ENCODE data around the gene TMC8.

The TMC8 gene

DNA sequence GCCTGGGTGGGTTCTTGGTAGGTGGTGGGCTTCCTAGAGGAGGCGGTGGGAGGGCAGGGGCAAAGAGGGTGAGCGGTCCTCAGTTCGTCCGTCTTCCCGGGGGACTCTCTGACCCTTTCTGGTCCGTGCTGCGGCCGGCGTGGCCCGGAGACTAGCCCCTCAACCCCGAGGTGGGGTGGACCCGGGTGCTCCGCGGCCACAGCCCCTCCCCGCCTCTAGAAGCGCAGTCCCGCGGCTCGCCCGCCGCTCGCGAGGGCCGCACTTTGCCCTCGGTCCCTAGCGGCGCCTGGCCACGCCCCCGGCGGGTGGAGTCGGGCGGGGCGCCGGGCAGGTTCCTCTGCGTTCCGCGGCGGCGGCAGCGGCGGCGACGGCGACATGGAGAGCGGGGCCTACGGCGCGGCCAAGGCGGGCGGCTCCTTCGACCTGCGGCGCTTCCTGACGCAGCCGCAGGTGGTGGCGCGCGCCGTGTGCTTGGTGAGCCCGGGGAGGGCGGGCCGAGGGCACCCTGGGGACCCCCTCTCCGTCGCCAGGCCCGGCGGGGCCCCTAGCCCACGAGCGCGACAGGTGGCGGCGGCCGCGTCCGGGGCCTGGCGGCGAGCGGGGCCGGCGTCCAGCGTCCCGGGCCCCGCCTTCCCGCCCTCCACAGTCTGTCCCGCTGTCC is 37.8 kb downstream of the TMC8 start, which contains the start of gene SYNGR2 (continued):
- TF ChIP-seq ZNF629 (tag by site-specific recombination; IDR thresholded peaks at IDR 0.05): no peak
- TF ChIP-seq ZNF184 (tag by site-specific recombination; IDR thresholded peaks at IDR 0.05): peak; percentile 53; the same call in 1 of the 2 replicates
- no peak for TF ChIP-seq ZSCAN16 (tag by site-specific recombination; IDR thresholded peaks at IDR 0.05)
- TF ChIP-seq ZNF677 (tag by site-specific recombination; IDR thresholded peaks at IDR 0.05): no peak
- TF ChIP-seq ZNF768 (tag by site-specific recombination; IDR thresholded peaks at IDR 0.05): no peak
- TF ChIP-seq KLF1 (tag by site-specific recombination; IDR thresholded peaks at IDR 0.05): peak; percentile 76
- no peak for TF ChIP-seq ZNF560 (tag by site-specific recombination; IDR thresholded peaks at IDR 0.05; ENCODE audit: borderline replicate concordance)
- no peak for TF ChIP-seq ZFP37 (tag by site-specific recombination; IDR thresholded peaks at IDR 0.05)
- TF ChIP-seq, protein P1, sequence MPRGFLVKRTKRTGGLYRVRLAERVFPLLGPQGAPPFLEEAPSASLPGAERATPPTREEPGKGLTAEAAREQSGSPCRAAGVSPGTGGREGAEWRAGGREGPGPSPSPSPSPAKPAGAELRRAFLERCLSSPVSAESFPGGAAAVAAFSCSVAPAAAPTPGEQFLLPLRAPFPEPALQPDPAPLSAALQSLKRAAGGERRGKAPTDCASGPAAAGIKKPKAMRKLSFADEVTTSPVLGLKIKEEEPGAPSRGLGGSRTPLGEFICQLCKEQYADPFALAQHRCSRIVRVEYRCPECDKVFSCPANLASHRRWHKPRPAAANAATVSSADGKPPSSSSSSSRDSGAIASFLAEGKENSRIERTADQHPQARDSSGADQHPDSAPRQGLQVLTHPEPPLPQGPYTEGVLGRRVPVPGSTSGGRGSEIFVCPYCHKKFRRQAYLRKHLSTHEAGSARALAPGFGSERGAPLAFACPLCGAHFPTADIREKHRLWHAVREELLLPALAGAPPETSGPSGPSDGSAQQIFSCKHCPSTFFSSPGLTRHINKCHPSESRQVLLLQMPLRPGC (tag by site-specific recombination; IDR thresholded peaks at IDR 0.05): 0 out of 2 replicates have a peak, but pooled peaks have one; percentile 24
- no peak for TF ChIP-seq ZNF302 (tag by site-specific recombination; IDR thresholded peaks at IDR 0.05; ENCODE audit: low read depth)
- peak; percentile 68; the same call in 1 of the 2 replicates for TF ChIP-seq KLF8 (tag by site-specific recombination; IDR thresholded peaks at IDR 0.05)
- TF ChIP-seq, protein P2, sequence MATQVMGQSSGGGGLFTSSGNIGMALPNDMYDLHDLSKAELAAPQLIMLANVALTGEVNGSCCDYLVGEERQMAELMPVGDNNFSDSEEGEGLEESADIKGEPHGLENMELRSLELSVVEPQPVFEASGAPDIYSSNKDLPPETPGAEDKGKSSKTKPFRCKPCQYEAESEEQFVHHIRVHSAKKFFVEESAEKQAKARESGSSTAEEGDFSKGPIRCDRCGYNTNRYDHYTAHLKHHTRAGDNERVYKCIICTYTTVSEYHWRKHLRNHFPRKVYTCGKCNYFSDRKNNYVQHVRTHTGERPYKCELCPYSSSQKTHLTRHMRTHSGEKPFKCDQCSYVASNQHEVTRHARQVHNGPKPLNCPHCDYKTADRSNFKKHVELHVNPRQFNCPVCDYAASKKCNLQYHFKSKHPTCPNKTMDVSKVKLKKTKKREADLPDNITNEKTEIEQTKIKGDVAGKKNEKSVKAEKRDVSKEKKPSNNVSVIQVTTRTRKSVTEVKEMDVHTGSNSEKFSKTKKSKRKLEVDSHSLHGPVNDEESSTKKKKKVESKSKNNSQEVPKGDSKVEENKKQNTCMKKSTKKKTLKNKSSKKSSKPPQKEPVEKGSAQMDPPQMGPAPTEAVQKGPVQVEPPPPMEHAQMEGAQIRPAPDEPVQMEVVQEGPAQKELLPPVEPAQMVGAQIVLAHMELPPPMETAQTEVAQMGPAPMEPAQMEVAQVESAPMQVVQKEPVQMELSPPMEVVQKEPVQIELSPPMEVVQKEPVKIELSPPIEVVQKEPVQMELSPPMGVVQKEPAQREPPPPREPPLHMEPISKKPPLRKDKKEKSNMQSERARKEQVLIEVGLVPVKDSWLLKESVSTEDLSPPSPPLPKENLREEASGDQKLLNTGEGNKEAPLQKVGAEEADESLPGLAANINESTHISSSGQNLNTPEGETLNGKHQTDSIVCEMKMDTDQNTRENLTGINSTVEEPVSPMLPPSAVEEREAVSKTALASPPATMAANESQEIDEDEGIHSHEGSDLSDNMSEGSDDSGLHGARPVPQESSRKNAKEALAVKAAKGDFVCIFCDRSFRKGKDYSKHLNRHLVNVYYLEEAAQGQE (tag by site-specific recombination; IDR thresholded peaks at IDR 0.05): no peak
- no peak for TF ChIP-seq ZNF837 (tag by site-specific recombination; IDR thresholded peaks at IDR 0.05)
- no peak for TF ChIP-seq ZNF792 (tag by site-specific recombination; IDR thresholded peaks at IDR 0.05)
- no peak for TF ChIP-seq ZNF266 (tag by site-specific recombination; IDR thresholded peaks at IDR 0.05; ENCODE audit: low read depth)
- no peak for TF ChIP-seq IKZF3 (tag by site-specific recombination; IDR thresholded peaks at IDR 0.05)
- TF ChIP-seq GLI2 (tag by site-specific recombination; IDR thresholded peaks at IDR 0.05; ENCODE audit: borderline replicate concordance, low read depth): no peak
- TF ChIP-seq, protein P3, sequence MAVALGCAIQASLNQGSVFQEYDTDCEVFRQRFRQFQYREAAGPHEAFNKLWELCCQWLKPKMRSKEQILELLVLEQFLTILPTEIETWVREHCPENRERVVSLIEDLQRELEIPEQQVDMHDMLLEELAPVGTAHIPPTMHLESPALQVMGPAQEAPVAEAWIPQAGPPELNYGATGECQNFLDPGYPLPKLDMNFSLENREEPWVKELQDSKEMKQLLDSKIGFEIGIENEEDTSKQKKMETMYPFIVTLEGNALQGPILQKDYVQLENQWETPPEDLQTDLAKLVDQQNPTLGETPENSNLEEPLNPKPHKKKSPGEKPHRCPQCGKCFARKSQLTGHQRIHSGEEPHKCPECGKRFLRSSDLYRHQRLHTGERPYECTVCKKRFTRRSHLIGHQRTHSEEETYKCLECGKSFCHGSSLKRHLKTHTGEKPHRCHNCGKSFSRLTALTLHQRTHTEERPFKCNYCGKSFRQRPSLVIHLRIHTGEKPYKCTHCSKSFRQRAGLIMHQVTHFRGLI (tag by site-specific recombination; IDR thresholded peaks at IDR 0.05): no peak
- TF ChIP-seq, protein P4, sequence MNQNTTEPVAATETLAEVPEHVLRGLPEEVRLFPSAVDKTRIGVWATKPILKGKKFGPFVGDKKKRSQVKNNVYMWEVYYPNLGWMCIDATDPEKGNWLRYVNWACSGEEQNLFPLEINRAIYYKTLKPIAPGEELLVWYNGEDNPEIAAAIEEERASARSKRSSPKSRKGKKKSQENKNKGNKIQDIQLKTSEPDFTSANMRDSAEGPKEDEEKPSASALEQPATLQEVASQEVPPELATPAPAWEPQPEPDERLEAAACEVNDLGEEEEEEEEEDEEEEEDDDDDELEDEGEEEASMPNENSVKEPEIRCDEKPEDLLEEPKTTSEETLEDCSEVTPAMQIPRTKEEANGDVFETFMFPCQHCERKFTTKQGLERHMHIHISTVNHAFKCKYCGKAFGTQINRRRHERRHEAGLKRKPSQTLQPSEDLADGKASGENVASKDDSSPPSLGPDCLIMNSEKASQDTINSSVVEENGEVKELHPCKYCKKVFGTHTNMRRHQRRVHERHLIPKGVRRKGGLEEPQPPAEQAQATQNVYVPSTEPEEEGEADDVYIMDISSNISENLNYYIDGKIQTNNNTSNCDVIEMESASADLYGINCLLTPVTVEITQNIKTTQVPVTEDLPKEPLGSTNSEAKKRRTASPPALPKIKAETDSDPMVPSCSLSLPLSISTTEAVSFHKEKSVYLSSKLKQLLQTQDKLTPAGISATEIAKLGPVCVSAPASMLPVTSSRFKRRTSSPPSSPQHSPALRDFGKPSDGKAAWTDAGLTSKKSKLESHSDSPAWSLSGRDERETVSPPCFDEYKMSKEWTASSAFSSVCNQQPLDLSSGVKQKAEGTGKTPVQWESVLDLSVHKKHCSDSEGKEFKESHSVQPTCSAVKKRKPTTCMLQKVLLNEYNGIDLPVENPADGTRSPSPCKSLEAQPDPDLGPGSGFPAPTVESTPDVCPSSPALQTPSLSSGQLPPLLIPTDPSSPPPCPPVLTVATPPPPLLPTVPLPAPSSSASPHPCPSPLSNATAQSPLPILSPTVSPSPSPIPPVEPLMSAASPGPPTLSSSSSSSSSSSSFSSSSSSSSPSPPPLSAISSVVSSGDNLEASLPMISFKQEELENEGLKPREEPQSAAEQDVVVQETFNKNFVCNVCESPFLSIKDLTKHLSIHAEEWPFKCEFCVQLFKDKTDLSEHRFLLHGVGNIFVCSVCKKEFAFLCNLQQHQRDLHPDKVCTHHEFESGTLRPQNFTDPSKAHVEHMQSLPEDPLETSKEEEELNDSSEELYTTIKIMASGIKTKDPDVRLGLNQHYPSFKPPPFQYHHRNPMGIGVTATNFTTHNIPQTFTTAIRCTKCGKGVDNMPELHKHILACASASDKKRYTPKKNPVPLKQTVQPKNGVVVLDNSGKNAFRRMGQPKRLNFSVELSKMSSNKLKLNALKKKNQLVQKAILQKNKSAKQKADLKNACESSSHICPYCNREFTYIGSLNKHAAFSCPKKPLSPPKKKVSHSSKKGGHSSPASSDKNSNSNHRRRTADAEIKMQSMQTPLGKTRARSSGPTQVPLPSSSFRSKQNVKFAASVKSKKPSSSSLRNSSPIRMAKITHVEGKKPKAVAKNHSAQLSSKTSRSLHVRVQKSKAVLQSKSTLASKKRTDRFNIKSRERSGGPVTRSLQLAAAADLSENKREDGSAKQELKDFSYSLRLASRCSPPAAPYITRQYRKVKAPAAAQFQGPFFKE (tag by site-specific recombination; IDR thresholded peaks at IDR 0.05; ENCODE audit: borderline replicate concordance): no peak
- TF ChIP-seq ZNF211 (tag by site-specific recombination; IDR thresholded peaks at IDR 0.05; ENCODE audit: low read depth): no peak
- no peak for TF ChIP-seq ZNF23 (tag by site-specific recombination; IDR thresholded peaks at IDR 0.05; ENCODE audit: borderline replicate concordance)
- no peak for TF ChIP-seq ZNF548 (tag by site-specific recombination; IDR thresholded peaks at IDR 0.05)
- TF ChIP-seq MZF1 (tag by site-specific recombination; IDR thresholded peaks at IDR 0.05; ENCODE audit: borderline replicate concordance): no peak
- no peak for TF ChIP-seq ZNF433 (tag by site-specific recombination; IDR thresholded peaks at IDR 0.05; ENCODE audit: low read depth)
- TF ChIP-seq, protein P5, sequence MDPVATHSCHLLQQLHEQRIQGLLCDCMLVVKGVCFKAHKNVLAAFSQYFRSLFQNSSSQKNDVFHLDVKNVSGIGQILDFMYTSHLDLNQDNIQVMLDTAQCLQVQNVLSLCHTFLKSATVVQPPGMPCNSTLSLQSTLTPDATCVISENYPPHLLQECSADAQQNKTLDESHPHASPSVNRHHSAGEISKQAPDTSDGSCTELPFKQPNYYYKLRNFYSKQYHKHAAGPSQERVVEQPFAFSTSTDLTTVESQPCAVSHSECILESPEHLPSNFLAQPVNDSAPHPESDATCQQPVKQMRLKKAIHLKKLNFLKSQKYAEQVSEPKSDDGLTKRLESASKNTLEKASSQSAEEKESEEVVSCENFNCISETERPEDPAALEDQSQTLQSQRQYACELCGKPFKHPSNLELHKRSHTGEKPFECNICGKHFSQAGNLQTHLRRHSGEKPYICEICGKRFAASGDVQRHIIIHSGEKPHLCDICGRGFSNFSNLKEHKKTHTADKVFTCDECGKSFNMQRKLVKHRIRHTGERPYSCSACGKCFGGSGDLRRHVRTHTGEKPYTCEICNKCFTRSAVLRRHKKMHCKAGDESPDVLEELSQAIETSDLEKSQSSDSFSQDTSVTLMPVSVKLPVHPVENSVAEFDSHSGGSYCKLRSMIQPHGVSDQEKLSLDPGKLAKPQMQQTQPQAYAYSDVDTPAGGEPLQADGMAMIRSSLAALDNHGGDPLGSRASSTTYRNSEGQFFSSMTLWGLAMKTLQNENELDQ (tag by site-specific recombination; IDR thresholded peaks at IDR 0.05; ENCODE audit: low read depth): no peak
